Neutrophil (primary cell): ENCODE measurements around the gene OR52N4.

Experiments used
- H3K27ac ChIP-seq: fragments of 200-600 bp; sonication (generic); 2 replicates; pipeline ENCODE4 v1.5.1; 2016; ENCODE audit warnings: mild to moderate bottlenecking, moderate library complexity
- H3K27me3 ChIP-seq: fragments of 200-600 bp; sonication (generic); 2 replicates; pipeline ENCODE4 v1.6.0; 2016; ENCODE audit warnings: mild to moderate bottlenecking
- H3K36me3 ChIP-seq: fragments of 200-600 bp; sonication (generic); 2 replicates; pipeline ENCODE4 v1.5.1; 2017
- H3K4me1 ChIP-seq, 2 experiments: fragments of 200-600 bp in 1 of 2; sonication (generic) in 1 of 2; 1 replicate in 1 of 2; 2 replicates in 1 of 2; pipeline versions ENCODE4 v1.5.1 to v1.6.1; 2013 to 2016; ENCODE audit warnings: low read depth in 1 of 2, low read length in 1 of 2, mild to moderate bottlenecking in 1 of 2, moderate library complexity in 1 of 2; ENCODE audit not compliant: control insufficient read depth in 1 of 2, insufficient read depth in 1 of 2
- H3K4me3 ChIP-seq, 2 experiments: fragments of 200-600 bp in 1 of 2; sonication (generic) in 1 of 2; 1 replicate in 1 of 2; 2 replicates in 1 of 2; pipeline ENCODE4 v1.5.1; 2013 to 2016; ENCODE audit warnings: low read depth in 1 of 2, low read length in 1 of 2, mild to moderate bottlenecking in 1 of 2, moderate library complexity in 1 of 2
- H3K9me3 ChIP-seq: fragments of 200-600 bp; sonication (generic); 2 replicates; pipeline ENCODE4 v1.5.1; 2016
- CTCF ChIP-seq: fragments of 200-600 bp; sonication (generic); IDR thresholded peaks from 2 replicates; pipeline ENCODE4 v1.5.1; 2016; ENCODE audit warnings: antibody characterized with exemption

The OR52N4 gene

GRCh38 chr11:5791165-5791564 lies 37.1 kb downstream of the OR52N4 start, which contains the start of gene OR52N1:
TSS of gene OR52N1 (minus strand) at chr11:5791265. CDS start at chr11:5788816, 2,449 bp downstream.
- no peak within 1 kb of the TSS for H3K27ac ChIP-seq
- no peak within 1 kb of the TSS for H3K4me3 ChIP-seq
- no peaks in the 10 kb centered on the region for H3K36me3 ChIP-seq
- no peaks in the 10 kb centered on the region for H3K27me3 ChIP-seq
- no peaks in the 10 kb centered on the region for H3K9me3 ChIP-seq
- TF ChIP-seq CTCF: no peak
- H3K4me1 ChIP-seq: no peaks in the 10 kb centered on the region

GRCh38 chr11:5796541-5796940 lies 42.5 kb downstream of the OR52N4 start:
- Histone ChIP-seq H3K36me3 (no peaks in the 10 kb centered on the region), H3K27me3 (no peaks in the 10 kb centered on the region), H3K27ac (no peak overlapping the region), H3K4me3 (no peak overlapping the region), H3K9me3 (no peaks in the 10 kb centered on the region), H3K4me1 (peaks cover 6% of the 10 kb centered on the region in 2 experiments)
- no peak for TF ChIP-seq CTCF

- Histone ChIP-seq H3K36me3 (no peaks in the 10 kb centered on the region), H3K9me3 (no peaks in the 10 kb centered on the region), H3K4me1 (peaks cover 5 to 8% of the 10 kb centered on the region in 2 experiments), H3K27me3 (no peaks in the 10 kb centered on the region), H3K4me3 (no peak overlapping the region), H3K27ac (no peak overlapping the region)
- no peak for TF ChIP-seq CTCF
Measured at GRCh38 chr11:5803982-5804381, 49.9 kb downstream of the OR52N4 start.
